Suprapubic skin (tissue), 4 donors: ENCODE results near the gene CSNK1G2.

Experiments used
- CTCF ChIP-seq, 2 donors: fragments of 200-600 bp in 1 of 2; fragments of 450-650 bp in 1 of 2; sonication (generic) in 1 of 2; IDR thresholded peaks; one replicate each; pipeline ENCODE4 v1.5.1; 2016 to 2019; ENCODE audit warnings: antibody characterized with exemption in 2 of 2, mild to moderate bottlenecking in 1 of 2, moderate library complexity in 1 of 2
- POLR2A ChIP-seq, 2 donors: fragments of 450-650 bp; IDR thresholded peaks; one replicate each; pipeline ENCODE4 v1.6.1; 2017; ENCODE audit warnings: antibody characterized with exemption in 2 of 2, mild to moderate bottlenecking in 2 of 2, moderate library complexity in 2 of 2
- POLR2AphosphoS5 ChIP-seq, 3 donors: sonication (generic); formaldehyde crosslinking; IDR thresholded peaks; one replicate each; pipeline ENCODE4 v1.6.1; 2017; ENCODE audit warnings: antibody characterized with exemption in 3 of 3

- TF ChIP-seq CTCF (IDR thresholded peaks at IDR 0.05) (no peak), POLR2A (IDR thresholded peaks at IDR 0.05) (no peak), POLR2AphosphoS5 (IDR thresholded peaks at IDR 0.05) (no peak)
These were observed 56.6 kb downstream of the CSNK1G2 start for GRCh38 chr19:1997353-1998233.
